Upper lobe of left lung (tissue), 6 donors: ENCODE measurements around the gene DAW1. TPM values are rescaled to one million over a fixed set of nuclear protein-coding genes. Genes with fewer than 3 reads are reported as not detected.

ENCODE experiments used
- ATAC-seq, 2 donors: fragments of 200-7000 bp; cut with Tn5 transposase; one replicate each; pipeline ENCODE4 v1.9.1; 2022; ENCODE audit warnings: mild to moderate bottlenecking in 2 of 2, moderate library complexity in 2 of 2; ENCODE audit not compliant: low FRiP score in 2 of 2
- DNase-seq, 2 donors: peaks; one replicate each; pipeline ENCODE4 v3.0.0-alpha.2; 2019 to 2020
- H3K27ac ChIP-seq, 4 donors: fragments of 200-600 bp; sonication (generic); one replicate each; pipeline ENCODE4 v1.5.1; 2016 to 2019
- H3K27me3 ChIP-seq, 4 donors: fragments of 200-600 bp; sonication (generic); one replicate each; pipeline ENCODE4 v1.5.1; 2017 to 2019
- H3K36me3 ChIP-seq, 4 donors: fragments of 200-600 bp; sonication (generic); one replicate each; pipeline ENCODE4 v1.5.1; 2016 to 2019
- H3K4me1 ChIP-seq, 4 donors: fragments of 200-600 bp; sonication (generic); one replicate each; pipeline ENCODE4 v1.5.1; 2018 to 2019
- H3K4me3 ChIP-seq, 4 donors: fragments of 200-600 bp; sonication (generic); one replicate each; pipeline ENCODE4 v1.5.1; 2017 to 2019; ENCODE audit warnings: mild to moderate bottlenecking in 2 of 4, moderate library complexity in 1 of 4
- H3K9me3 ChIP-seq, 4 donors: fragments of 200-600 bp; sonication (generic); one replicate each; pipeline ENCODE4 v1.5.1; 2018 to 2019
- CTCF ChIP-seq, 6 experiments: fragments of 450-650 bp in 4 of 6; fragments of 200-600 bp in 2 of 6; sonication (generic) in 2 of 6; IDR thresholded peaks; one replicate each; pipeline ENCODE4 v1.5.1; 2016 to 2019; ENCODE audit warnings: antibody characterized with exemption in 6 of 6
- EP300 ChIP-seq, 4 donors: sonication (generic); formaldehyde crosslinking; IDR thresholded peaks; one replicate each; pipeline ENCODE4 v1.5.1; 2017; ENCODE audit warnings: antibody characterized with exemption in 4 of 4, control low read depth in 2 of 4
- POLR2A ChIP-seq, 4 donors: fragments of 450-650 bp; IDR thresholded peaks; one replicate each; pipeline ENCODE4 v1.5.1; 2016 to 2017; ENCODE audit warnings: antibody characterized with exemption in 4 of 4, mild to moderate bottlenecking in 2 of 4
- POLR2AphosphoS5 ChIP-seq, 2 donors: sonication (generic); formaldehyde crosslinking; IDR thresholded peaks; one replicate each; pipeline ENCODE4 v1.5.1; 2017; ENCODE audit warnings: antibody characterized with exemption in 2 of 2
- WGBS, 2 donors: methylation state at CpG; one replicate each; pipeline ENCODE4 v1.1.5; 2017 to 2018; 5-methylcytosine and 5-hydroxymethylcytosine counted together
- total RNA-seq, 6 donors: library from RNA; depleted of rRNA in 4 of 6; stranded (reverse); fragments of >200 nt in 4 of 6; gene quantifications; one replicate each; pipeline versions ENCODE4 v1.1.0 to v1.2.1, GENCODE V29; 2016 to 2021
- donor health status: DM: no; HTN: no; CAD: no; lungs with moderate emphysema.
- donor health status: DM: no; HTN: yes; CAD: no; lungs with severe emphysema.

The DAW1 gene
- total RNA-seq, 6 donors from 2014 or later = 0.66 to 18.7 (median 4.5) TPM

GRCh38 chr2:227881866-227882517, 10.6 kb downstream of the DAW1 start:
- no peaks in the 10 kb centered on the region for H3K9me3 ChIP-seq
- no peak overlapping the region for H3K4me3 ChIP-seq
- no peak for ATAC-seq
- no peaks in the 10 kb centered on the region for H3K27me3 ChIP-seq
- WGBS, 2 donors = 56 to 58% methylated on average over 4 of the region's 4 CpGs
- no peaks in the 10 kb centered on the region for H3K36me3 ChIP-seq
- H3K4me1 ChIP-seq = peaks cover 0 to 3% (median 0%) of the 10 kb centered on the region in 4 donors
- H3K27ac ChIP-seq = peak overlapping the region in 1 of 4 donors; percentile 31
- TF ChIP-seq POLR2A (IDR thresholded peaks at IDR 0.05) (no peak), CTCF (IDR thresholded peaks at IDR 0.05) (no peak), POLR2AphosphoS5 (IDR thresholded peaks at IDR 0.05) (no peak), EP300 (IDR thresholded peaks at IDR 0.05) (no peak)
- DNase-seq = no peak

GRCh38 chr2:227884511-227884947, 13.1 kb downstream of the DAW1 start:
- H3K9me3 ChIP-seq = no peaks in the 10 kb centered on the region
- H3K27ac ChIP-seq = peak overlapping the region in 1 of 4 donors; percentile 35
- H3K36me3 ChIP-seq = no peaks in the 10 kb centered on the region
- no peak for TF ChIP-seq POLR2AphosphoS5 (IDR thresholded peaks at IDR 0.05)
- peak; percentile 44 to 75 (median 71) for TF ChIP-seq CTCF (IDR thresholded peaks at IDR 0.05)
- H3K4me3 ChIP-seq = no peak overlapping the region
- peaks cover 0 to 3% (median 0%) of the 10 kb centered on the region in 4 donors for H3K4me1 ChIP-seq
- H3K27me3 ChIP-seq = no peaks in the 10 kb centered on the region
- peak in 1 of 2 donors; percentile 86 for DNase-seq
- WGBS, 2 donors = 20 to 29% methylated on average over 2 to 6 of the region's 6 CpGs
- ATAC-seq = peak; percentile 83

- H3K4me3 ChIP-seq = no peak overlapping the region
- peak in 1 of 2 donors; percentile 31 for DNase-seq
Observed at GRCh38 chr2:227886149-227886548, 14.7 kb downstream of the DAW1 start.

GRCh38 chr2:227888289-227888688, 16.9 kb downstream of the DAW1 start:
- no peak for DNase-seq
- ATAC-seq = peak in 1 of 2 donors; percentile 29
- WGBS, 2 donors = 42 to 45% methylated on average over 4 to 5 of the region's 5 CpGs

More at GRCh38 chr2:227886149-227886548, 14.7 kb downstream of the DAW1 start:
- Histone ChIP-seq H3K4me1 (peaks cover 0 to 3% (median 0%) of the 10 kb centered on the region in 4 donors), H3K9me3 (no peaks in the 10 kb centered on the region), H3K36me3 (no peaks in the 10 kb centered on the region), H3K27ac (no peak overlapping the region), H3K27me3 (no peaks in the 10 kb centered on the region)
- ATAC-seq = no peak
- WGBS, 2 donors = 54 to 65% methylated on average over 4 of the region's 4 CpGs
- TF ChIP-seq POLR2AphosphoS5 (IDR thresholded peaks at IDR 0.05) (no peak), EP300 (IDR thresholded peaks at IDR 0.05) (no peak), CTCF (IDR thresholded peaks at IDR 0.05) (no peak), POLR2A (IDR thresholded peaks at IDR 0.05) (no peak)

More at GRCh38 chr2:227888289-227888688, 16.9 kb downstream of the DAW1 start:
- no peak overlapping the region for H3K27ac ChIP-seq
- TF ChIP-seq CTCF (IDR thresholded peaks at IDR 0.05) (no peak), POLR2A (IDR thresholded peaks at IDR 0.05) (no peak), EP300 (IDR thresholded peaks at IDR 0.05) (no peak), POLR2AphosphoS5 (IDR thresholded peaks at IDR 0.05) (no peak)
- H3K9me3 ChIP-seq = no peaks in the 10 kb centered on the region
- H3K36me3 ChIP-seq = no peaks in the 10 kb centered on the region
- H3K4me1 ChIP-seq = no peaks in the 10 kb centered on the region
- no peaks in the 10 kb centered on the region for H3K27me3 ChIP-seq
- no peak overlapping the region for H3K4me3 ChIP-seq
